Retinal pigment epithelial cell (primary cell): ENCODE results near the gene RELN.

ENCODE experiments used
- DNase-seq: peaks from one replicate; pipeline ENCODE4 v3.0.0-alpha.2; 2010; ENCODE audit warnings: low read depth
- H3K4me3 ChIP-seq: 2 replicates; pipeline ENCODE4 v1.5.1; 2011; ENCODE audit warnings: mild to moderate bottlenecking, low read length, control low read depth, moderate library complexity
- TF ChIP-seq, protein P1 (sequence below): conservative IDR thresholded peaks from 2 replicates; pipeline ENCODE4 v1.5.1; 2011; ENCODE audit warnings: low read depth, low read length, control low read depth, inconsistent platforms

The RELN gene

DNA sequence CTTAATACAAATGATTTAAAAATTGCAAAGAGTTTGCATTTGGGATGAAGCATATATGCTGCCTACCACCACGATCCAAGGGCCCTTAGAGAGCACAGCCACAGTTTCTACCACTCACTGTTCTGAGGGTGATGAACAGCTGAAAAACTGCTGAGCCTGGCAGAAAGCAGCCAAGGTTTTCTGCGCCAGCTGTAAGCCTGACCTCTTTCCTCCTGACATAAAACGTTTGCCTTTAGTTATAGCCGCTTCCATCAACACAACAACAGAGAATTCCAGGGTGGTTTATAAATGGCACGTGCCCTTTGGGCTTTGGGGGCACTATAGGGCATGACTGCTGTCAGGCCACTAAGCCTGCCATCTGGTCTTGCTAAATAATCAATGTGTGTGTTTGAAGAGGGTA lies 222.8 kb downstream of the RELN start:
- DNase-seq: no peak
- TF ChIP-seq, protein P1, sequence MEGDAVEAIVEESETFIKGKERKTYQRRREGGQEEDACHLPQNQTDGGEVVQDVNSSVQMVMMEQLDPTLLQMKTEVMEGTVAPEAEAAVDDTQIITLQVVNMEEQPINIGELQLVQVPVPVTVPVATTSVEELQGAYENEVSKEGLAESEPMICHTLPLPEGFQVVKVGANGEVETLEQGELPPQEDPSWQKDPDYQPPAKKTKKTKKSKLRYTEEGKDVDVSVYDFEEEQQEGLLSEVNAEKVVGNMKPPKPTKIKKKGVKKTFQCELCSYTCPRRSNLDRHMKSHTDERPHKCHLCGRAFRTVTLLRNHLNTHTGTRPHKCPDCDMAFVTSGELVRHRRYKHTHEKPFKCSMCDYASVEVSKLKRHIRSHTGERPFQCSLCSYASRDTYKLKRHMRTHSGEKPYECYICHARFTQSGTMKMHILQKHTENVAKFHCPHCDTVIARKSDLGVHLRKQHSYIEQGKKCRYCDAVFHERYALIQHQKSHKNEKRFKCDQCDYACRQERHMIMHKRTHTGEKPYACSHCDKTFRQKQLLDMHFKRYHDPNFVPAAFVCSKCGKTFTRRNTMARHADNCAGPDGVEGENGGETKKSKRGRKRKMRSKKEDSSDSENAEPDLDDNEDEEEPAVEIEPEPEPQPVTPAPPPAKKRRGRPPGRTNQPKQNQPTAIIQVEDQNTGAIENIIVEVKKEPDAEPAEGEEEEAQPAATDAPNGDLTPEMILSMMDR: no peak
- H3K4me3 ChIP-seq: no peak overlapping the region

DNA sequence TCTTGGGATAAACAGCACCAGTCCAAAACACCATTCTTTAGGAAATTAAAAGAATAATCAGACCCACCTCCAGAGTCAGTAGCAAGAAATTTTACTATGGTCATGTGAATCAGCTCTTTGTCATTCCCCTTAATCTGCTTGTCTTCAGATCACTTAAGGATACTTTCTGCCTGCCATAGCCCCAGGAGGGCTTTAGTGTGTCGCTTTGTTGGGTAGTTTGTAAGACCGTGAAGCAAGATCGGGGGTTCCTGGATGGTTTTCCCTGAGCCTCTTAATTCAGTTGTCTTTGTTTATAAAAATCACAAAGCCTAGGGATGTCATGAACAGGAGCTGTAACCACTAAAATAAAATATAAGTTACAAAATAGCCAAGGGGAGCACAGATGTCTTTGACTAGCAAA lies 223.6 kb downstream of the RELN start:
- TF ChIP-seq, protein P1: no peak
- peak; percentile 7 for DNase-seq
- no peak overlapping the region for H3K4me3 ChIP-seq

- TF ChIP-seq, protein P1: no peak
- DNase-seq: no peak
- H3K4me3 ChIP-seq: no peak overlapping the region
These were observed 224.6 kb downstream of the RELN start for GRCh38 chr7:103764901-103765300.

DNA sequence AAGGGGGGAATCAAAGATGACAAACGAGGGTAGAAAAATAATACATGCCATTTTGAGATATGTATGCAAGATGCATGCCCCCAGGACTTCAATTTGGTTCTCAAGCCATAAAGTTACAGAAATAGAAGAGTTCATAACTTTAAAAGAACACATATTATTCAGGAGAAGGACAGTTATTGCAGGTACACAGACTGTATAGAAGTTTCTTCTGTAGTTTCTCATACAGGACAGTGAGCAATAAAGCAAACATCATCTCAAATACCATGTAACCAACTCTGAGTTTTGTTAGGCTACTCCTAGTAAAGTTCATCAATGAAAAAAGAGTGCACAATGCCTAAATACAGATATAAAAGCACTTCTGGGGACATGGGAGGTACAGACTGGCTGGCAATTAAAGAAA lies 226.6 kb downstream of the RELN start:
- no peak overlapping the region for H3K4me3 ChIP-seq
- TF ChIP-seq, protein P1: no peak
- no peak for DNase-seq

- no peak overlapping the region for H3K4me3 ChIP-seq
- no peak for DNase-seq
- TF ChIP-seq, protein P1: no peak
These were observed 227.2 kb downstream of the RELN start for GRCh38 chr7:103762065-103762760.

DNA sequence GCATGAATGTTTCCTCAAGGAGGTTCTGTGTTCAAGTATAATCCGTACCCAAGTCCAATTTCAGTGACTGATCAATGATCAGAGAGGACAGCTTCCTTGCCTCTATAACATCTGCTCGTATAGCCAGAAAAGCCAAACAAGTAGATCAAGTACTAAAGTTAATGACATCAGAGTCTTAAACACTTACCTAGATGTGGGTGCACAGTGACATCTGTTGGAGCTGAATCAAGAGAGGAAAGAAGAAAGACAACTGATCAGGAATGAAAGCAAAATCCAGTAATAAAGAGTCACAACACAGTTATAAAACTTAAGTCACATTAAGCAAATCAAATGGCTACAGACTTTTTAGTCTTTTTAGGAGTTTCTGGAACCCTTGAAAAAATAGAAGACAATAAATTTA lies 236.5 kb downstream of the RELN start:
- no peak overlapping the region for H3K4me3 ChIP-seq
- TF ChIP-seq, protein P1: peak; percentile 11
- no peak for DNase-seq

DNA sequence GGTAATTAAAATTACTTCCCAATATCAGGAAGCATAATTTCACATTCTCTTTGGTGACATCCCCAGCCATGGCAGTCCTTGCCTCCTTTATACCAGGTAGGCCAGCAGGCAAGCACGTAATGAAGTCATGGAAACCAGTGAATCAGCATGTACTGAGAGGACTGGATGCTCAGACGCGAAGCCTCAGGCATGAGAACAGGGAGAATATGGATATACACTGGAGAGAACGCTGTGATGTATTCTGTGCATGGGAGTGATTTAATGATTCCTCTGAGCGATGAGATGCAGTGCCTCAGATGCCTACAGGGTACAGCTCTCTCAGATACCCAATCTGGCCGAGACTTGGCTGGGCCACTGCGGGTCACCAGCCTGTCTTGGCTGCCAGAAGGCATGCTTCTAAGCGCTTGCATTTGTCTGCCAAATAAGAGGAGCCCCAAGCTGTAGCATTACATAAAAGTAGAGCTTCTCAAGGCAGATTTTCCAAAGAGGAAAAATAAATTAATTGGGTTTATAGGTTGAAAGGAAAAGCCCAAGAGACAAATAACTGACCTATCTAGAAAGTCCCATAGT lies 238.1 kb downstream of the RELN start:
- TF ChIP-seq, protein P1: no peak
- H3K4me3 ChIP-seq: no peak overlapping the region
- no peak for DNase-seq
